ENCODE data around the gene UQCC2.

Gene UQCC2

GRCh38 chr6:33725891-33726673, 14.6 kb upstream of the UQCC2 start:
- DNase-seq (ENCODE audit: low spot score): no peak

- no peak for DNase-seq (ENCODE audit: low spot score)
Observed at GRCh38 chr6:33725222-33725621, 13.7 kb upstream of the UQCC2 start.

GRCh38 chr6:33724102-33725023, 12.9 kb upstream of the UQCC2 start:
- DNase-seq (ENCODE audit: low spot score): no peak

- DNase-seq (ENCODE audit: low spot score): no peak
Observed at GRCh38 chr6:33723371-33724085, 12.0 kb upstream of the UQCC2 start.

GRCh38 chr6:33722103-33722623, 10.7 kb upstream of the UQCC2 start:
- DNase-seq (ENCODE audit: low spot score): no peak

- no peak for DNase-seq (ENCODE audit: low spot score)
Observed at GRCh38 chr6:33721508-33721907, 10.0 kb upstream of the UQCC2 start.

- DNase-seq (ENCODE audit: low spot score): peak; percentile 44
Observed at GRCh38 chr6:33720998-33721397, 9.5 kb upstream of the UQCC2 start.

- no peak for DNase-seq (ENCODE audit: low spot score)
Observed at GRCh38 chr6:33719326-33719987, 8.0 kb upstream of the UQCC2 start.

GRCh38 chr6:33718713-33719112, 7.2 kb upstream of the UQCC2 start:
- no peak for DNase-seq (ENCODE audit: low spot score)

- no peak for DNase-seq (ENCODE audit: low spot score)
Observed at GRCh38 chr6:33717934-33718455, 6.5 kb upstream of the UQCC2 start.

- peak; percentile 29 for DNase-seq (ENCODE audit: low spot score)
Observed at GRCh38 chr6:33716890-33717632, 5.6 kb upstream of the UQCC2 start.

GRCh38 chr6:33716379-33716778, 4.9 kb upstream of the UQCC2 start:
- DNase-seq (ENCODE audit: low spot score): peak; percentile 83

- DNase-seq (ENCODE audit: low spot score): no peak
Observed at GRCh38 chr6:33714385-33715040, 3.0 kb upstream of the UQCC2 start.

GRCh38 chr6:33713786-33714185, 2.3 kb upstream of the UQCC2 start:
- no peak for DNase-seq (ENCODE audit: low spot score)

- no peak for DNase-seq (ENCODE audit: low spot score)
Observed at GRCh38 chr6:33712914-33713313, 1.4 kb upstream of the UQCC2 start.

GRCh38 chr6:33710296-33711121, 991 bp downstream of the UQCC2 start:
- DNase-seq (ENCODE audit: low spot score): no peak

- DNase-seq (ENCODE audit: low spot score): no peak
Observed at GRCh38 chr6:33709605-33710295, 1.8 kb downstream of the UQCC2 start.

- no peak for DNase-seq (ENCODE audit: low spot score)
Observed at GRCh38 chr6:33708516-33709204, 2.8 kb downstream of the UQCC2 start.
